NCI-H2196 (cell line): ENCODE measurements around the gene GATD1.

Experiments
- DNase-seq: peaks from one replicate; lab custom pipeline; 2025; ENCODE audit not compliant: unreplicated experiment; lab: John Stamatoyannopoulos, UW

Gene GATD1

GRCh38 chr11:777288-778255 is at the start of gene GATD1:
Gene GATD1, minus strand, starts transcription at chr11:777487. Its CDS starts 25 bp downstream, at chr11:777462.
- DNase-seq, result peak; percentile 92

- DNase-seq, result no peak
These were observed 49.5 kb upstream of the GATD1 start for GRCh38 chr11:826836-827145.

GRCh38 chr11:826227-826621 is 48.9 kb upstream of the GATD1 start:
- no peak for DNase-seq

- DNase-seq, result no peak
These were observed 48.3 kb upstream of the GATD1 start for GRCh38 chr11:825366-826226.

- peak; percentile 36 for DNase-seq
These were observed 47.7 kb upstream of the GATD1 start for GRCh38 chr11:824942-825341.

GRCh38 chr11:824292-824880 is 47.1 kb upstream of the GATD1 start:
- DNase-seq, result peak; percentile 80

- no peak for DNase-seq
These were observed 46.4 kb upstream of the GATD1 start for GRCh38 chr11:823441-824291.

GRCh38 chr11:821512-822371 is 44.5 kb upstream of the GATD1 start:
- no peak for DNase-seq

- DNase-seq, result peak; percentile 28
These were observed 43.6 kb upstream of the GATD1 start for GRCh38 chr11:820655-821511.

- peak; percentile 95 for DNase-seq
These were observed 42.8 kb upstream of the GATD1 start for GRCh38 chr11:819943-820649.

- peak; percentile 91 for DNase-seq
These were observed 42.0 kb upstream of the GATD1 start for GRCh38 chr11:819129-819931.

- no peak for DNase-seq
These were observed 41.3 kb upstream of the GATD1 start, which contains the start of gene PNPLA2 for GRCh38 chr11:818396-819128. Gene PNPLA2, plus strand, starts transcription at chr11:818914. Its CDS starts 805 bp downstream, at chr11:819719.

GRCh38 chr11:816433-816779 is 39.1 kb upstream of the GATD1 start:
- no peak for DNase-seq

GRCh38 chr11:815675-816432 is 38.6 kb upstream of the GATD1 start:
- no peak for DNase-seq

- DNase-seq, result no peak
These were observed 36.3 kb upstream of the GATD1 start for GRCh38 chr11:813456-814096.
